GM19099 (cell line): ENCODE results near the gene VGLL4.

Source experiments
- POLR2A ChIP-seq: IDR thresholded peaks from 3 replicates; pipeline ENCODE4 v1.6.1; 2011; ENCODE audit warnings: low read depth; ENCODE audit not compliant: insufficient read length; ENCODE audit errors: extremely low read depth

VGLL4 gene

DNA sequence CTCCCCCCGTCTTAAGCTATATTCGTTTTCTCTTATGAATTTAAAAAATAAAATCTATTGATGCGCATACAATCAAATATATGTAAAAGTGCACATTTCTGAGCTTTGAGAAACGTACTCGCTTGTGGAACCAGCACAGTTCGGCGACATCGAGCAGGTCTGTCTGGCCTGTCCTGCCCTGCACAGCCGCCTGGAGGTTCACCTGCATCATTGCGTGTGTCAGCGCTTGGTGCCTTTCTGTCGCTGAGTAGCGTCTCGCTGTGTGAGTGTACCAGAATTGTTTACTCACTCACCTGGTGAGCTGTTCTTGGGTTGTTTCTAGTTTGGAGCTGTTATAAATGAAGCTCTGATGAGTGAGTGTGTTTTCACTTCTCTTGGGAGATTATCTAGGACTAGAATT lies 104.0 kb downstream of the VGLL4 start:
- no peak for TF ChIP-seq POLR2A

DNA sequence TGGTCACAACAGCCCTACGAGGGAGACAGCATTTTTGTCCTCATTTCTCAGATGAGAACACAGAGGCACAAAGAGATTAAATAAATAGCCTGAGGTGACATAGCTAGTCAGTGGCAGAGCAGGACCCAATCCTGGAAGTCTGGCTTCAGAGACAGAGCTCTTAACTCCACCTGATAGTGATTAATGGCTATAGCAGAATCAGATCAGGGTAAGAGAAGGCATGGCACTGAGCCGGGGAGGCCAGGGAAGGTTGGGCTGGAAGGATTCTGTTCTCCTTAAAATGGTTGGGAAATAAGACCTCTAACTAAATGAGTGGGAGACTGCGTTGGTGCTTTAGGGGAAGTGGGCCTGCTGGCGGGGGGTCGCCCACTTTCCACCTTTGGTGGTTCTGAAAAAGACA lies 104.5 kb downstream of the VGLL4 start:
- no peak for TF ChIP-seq POLR2A

DNA sequence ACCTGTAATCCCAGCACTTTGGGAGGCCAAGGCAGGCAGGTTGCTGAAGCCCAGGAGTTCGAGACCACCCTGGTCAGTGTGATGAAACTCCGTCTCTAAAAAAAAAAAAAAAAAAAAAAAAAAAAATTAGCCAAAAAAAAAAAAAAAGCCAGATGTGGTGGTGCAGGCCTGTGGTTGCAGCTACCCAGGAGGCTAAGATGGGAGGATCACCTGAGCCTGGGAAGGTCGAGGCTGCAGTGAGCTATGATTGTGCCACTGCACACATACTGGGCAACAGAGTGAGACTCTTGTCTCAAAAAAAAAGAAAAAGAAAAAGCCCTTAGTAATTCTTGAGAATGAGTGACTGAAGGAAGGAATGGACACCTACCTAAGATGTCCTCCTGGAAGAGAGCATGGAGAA lies 105.1 kb downstream of the VGLL4 start:
- no peak for TF ChIP-seq POLR2A

DNA sequence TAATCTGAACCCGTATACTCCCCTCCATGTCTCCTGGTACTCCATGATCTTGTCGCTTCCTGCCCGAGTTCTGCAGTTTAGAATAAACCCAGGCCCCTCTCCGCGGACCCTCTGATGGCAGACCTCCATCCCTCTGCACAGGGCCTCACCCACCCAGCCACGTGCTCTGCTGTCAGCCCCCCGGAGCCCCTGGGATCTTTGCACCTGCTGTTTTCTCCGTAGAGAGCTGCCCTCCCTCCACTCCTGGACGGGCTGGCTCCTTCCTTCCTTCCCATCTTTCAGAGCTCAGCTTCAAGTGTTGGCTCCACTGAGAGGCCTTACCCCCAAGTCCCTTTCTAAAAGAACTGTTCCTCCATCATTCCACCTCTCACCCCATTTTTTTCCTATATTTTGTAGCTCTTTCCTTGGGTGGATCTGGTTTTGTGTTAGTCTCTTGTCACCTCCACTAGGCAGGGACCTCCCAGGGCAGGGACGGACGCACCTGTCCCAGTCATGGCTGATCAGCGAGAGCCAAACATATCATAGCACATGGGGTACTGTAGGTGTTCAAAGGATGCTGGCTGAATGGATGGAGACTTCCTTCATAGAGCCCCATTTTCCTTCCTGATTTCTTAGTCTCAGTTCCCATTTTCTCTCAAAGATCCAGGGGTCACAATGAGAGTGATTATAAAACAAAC lies 106.6 kb downstream of the VGLL4 start:
- TF ChIP-seq POLR2A: no peak

DNA sequence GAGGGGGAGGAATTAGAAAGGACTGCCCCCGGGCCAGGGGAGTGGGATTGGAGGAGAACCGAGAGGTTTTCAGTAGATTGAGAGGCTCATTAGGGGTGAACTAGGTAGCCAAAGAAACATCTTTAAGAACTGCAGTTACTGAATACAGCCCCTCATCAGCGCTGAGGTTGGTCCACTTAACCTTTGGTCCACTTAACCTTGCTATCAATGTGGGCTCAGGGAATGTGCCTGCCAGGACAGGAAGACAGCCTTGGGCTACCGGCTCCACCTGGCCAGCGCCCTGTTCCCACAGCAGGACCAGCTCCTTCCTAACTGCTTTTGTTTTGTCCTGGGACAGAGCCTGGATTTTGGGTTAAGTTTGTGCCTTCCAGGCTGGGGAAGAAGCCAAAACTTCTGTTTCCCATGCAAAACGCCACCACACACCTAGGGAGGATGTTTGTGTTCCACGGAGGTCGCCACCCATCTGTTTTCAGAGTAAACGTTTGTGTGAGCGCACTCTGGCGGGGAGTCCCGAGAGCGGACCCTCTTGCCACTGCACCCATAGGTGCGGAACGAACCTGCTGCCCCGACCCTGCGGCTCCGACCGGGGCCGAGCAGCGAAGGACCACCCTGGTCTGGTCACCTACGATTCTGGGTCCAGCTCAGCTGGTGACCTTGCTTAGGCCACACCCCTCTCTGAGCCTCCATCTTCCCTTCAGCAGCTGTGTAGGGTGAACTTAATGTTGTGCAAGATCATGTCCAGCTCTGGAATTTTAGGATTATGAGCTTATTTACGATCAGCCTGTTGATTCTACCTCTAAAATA lies 107.4 kb downstream of the VGLL4 start:
- TF ChIP-seq POLR2A: no peak

DNA sequence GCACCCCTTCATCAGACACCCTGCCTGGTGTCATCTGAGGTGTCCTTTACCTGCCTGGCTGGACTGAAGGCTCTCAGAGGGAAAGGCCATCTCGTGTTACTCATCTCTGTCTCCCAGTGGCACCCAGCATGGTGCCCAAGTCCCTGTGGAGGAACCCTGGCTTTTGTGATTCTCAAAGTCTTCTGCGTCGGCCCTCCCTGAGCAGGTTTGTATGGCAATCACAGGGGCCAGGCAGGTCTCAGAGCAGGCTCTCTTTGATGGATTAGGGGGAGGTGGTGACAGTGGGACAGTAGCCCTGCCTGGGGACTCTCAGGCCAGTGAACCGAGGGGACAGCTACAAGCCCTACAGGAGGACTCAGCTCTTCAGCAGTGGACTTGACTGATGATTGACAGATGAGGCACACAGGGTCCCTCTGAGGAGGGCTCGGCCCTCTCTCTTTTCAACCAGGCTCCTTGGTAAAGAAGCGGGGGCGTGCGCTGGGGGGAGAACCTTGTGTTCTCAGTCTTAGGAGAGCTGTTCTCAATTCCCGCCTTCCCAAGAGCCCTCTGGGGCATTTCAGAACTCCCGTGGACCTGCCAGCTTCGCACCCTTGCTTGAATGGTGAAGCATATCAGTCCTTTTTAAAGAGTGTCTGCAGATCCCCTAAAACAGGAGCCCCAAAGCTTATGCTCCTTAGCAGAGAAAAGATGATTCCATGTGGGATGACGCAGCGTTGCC lies 108.3 kb downstream of the VGLL4 start:
- TF ChIP-seq POLR2A: no peak

DNA sequence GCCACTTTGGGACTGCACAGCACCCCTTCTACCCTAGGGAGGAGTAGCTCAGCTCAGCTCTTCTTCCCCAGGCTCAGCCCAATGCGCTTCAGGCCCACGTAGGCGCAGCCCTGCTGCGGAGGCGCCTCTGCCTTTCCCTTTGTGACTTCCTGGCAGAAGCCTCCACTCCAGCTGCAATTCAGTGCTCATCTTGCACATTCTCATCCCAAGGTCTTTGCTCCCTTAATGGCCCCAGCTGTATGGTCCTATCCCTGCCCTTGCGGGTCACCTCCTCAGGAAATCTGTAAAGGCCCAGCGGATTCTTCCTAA lies 109.0 kb downstream of the VGLL4 start:
- no peak for TF ChIP-seq POLR2A

DNA sequence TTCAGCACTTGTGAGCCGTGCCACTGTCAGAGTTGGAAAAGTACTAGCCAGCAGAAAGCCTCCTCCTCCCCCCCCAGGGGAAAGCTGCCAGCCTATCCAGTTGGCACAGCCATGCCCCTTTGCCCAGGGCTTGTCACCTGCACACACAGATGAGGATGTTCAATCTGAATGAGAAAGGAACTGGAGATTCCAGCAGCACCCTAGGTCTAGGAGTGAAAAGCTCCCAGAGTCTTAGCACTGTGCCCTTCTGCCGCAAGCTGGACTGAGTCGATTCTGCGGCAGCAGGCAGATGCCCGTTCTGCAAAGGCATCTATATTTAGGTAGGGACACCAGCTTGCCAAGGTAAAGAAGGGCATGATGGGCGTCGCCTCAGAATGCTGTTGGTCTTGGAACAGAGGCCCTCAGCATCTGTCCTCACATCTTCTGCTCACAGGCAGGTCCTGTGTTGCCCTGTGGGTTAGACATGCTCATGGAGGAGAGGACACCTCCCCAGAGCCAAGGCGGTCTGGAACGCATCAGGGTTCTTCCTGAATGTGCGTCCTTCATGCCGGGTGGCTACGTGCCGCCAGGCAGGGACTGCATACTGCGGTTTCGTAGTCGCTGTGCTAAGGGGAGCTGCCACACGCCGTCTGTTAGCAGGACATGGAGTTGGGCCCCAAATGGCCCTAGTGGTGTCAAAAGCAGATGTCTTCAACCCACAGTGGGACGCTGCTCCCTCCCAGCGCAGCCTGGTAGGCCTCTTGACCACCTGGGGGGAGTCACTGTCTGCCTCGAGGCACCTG lies 109.5 kb downstream of the VGLL4 start:
- TF ChIP-seq POLR2A: no peak

DNA sequence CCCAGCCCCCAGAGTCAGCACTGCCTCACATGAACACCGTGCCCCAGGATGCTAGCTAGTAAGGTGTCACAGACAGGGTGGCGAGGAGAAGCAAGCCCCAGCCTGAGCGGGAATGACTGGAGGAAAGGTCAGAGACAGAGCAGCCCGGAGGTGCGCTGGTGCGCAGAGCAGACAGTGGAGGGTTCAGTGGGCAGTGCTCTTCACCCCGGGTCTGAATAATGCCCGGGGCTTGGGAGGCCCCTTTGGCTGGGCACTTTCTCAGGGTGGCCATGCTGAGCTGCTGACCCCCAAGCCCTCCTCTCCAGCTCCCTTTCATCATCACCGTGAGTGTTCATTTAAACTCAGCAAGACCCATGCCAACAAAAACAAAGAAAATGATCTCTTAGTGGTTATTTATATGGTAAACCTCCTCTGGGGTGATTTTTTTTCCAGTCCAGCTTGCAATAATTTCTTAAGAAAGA lies 110.8 kb downstream of the VGLL4 start:
- no peak for TF ChIP-seq POLR2A

DNA sequence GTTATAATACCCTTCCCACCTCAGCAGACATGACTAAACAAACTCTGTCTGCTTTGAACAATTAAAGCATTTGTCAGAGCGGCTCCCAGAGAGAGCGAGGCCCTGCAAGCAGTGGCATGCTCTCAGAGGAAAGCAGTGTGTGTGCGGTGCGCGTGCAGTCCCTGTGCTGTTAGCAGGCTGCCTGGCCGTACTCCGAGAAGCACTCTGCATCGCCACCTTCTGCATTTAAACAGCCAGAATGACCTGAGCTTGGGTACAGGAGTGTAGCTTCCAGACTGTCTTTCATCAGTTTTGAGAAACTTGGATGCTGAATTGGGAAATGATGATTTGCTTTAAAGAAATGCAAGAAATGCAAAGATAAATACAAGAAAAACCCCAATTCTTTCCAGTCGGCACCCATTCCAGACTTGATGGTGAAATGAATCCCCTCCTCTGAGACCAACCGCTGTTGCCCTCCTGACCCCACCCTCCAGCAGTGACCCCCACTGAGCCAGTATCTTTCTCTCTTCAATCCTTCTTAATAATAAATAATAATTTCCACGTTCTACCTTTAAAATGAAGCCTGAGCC lies 113.5 kb downstream of the VGLL4 start:
- TF ChIP-seq POLR2A: no peak

DNA sequence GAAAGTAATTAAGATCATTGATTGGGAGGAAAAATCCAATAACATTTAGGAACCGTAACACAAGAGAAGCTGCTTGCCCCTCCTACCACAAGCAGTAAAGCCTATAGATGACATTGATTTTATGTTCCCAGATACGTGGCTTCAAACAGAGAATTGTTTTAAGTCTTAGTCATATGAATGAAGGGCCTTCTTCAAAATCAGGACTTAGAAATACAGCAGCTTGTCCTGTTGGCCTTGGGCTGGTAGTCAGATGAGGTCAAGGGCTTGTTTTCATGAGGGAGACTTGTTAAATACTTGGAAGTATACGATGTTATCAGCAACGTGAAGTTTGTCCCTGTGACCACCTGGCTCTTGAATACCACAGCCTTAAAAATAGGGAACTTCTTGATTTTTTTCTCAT lies 114.4 kb downstream of the VGLL4 start:
- no peak for TF ChIP-seq POLR2A

DNA sequence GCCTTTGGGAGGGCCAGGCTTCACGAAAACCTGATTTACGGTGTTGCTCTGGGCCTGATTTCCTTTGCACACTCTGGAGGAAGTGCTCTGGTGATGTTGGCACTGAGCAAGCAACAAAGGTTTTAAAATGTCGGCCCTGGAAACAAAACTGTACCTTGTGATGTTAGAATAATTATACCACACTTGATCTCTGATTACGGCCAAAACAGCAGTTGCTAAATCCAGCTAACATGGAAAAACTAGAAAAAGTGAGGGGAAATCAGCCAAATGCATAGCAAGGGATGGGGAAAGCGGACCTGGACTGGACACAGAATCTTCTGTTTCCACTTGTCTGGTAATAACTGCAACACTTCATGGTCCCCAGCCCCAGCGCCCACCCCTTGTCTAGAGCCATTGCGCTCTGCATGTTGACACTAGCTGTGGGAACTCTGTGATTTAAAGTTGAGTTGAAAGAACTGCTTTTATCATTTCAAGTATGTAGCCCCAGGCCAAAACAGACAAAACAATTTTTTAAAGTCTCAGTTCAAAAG lies 120.1 kb downstream of the VGLL4 start:
- no peak for TF ChIP-seq POLR2A

DNA sequence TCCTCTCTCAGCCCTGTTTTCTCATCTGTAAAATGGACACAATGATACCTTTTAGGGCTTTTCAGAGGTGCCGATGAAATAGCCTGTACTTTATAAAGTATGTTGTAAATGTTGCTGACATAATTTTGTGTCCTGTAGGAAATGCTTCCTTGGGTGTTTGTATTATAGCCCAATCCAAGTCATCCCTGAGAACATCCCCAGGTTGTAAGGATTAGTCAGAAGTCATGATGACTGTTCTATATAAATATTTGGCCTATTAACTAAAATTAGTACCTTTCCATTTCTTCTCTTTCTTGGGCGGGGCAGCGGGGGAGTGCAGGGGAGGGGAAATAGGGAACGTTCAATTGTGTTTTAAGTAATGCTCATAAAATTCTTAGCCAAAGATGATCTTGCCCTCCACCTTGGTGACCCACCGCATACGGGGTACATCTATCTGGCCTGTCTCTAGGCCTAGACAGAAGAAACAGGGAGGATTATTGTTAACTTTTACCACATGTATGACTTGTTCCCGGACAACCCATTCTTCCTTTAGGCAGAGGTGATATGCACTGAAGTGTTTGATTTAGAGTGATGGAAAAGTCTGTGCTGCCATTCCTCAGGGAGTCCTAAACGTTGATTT lies 120.7 kb downstream of the VGLL4 start:
- no peak for TF ChIP-seq POLR2A

DNA sequence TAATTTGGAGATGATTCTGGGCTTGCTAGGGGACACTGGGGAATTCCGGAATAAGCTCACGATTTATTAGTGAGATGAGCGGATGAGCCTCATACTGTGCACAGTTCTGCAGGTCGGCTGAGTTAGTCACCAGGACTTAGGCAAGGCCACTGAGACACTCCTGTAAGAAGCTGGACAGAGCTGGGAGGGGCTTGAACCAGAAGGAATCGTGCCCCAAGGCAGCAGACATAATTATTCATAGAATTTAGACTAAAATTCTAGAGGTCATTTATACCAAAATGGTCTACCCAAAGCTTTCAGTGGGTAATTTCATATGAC lies 121.4 kb downstream of the VGLL4 start:
- TF ChIP-seq POLR2A: no peak
